Measurements from ENCODE around the gene GMPPA.
A peak's percentile ranks its signal among the peaks of the same experiment; 100 is the strongest.

Gene GMPPA
- 16.2 to 28.4 (median 25.7) reads per million in 4 donors for total RNA-seq

GRCh38 chr2:219498280-219499057, at the start of gene GMPPA:
GMPPA (plus strand) TSS chr2:219498891; CDS start chr2:219499976, 1,085 bp downstream.
- peak; percentile 79 to 97 (median 86) for DNase-seq

GRCh38 chr2:219449609-219450008, 49.1 kb upstream of the GMPPA start:
- no peak for DNase-seq

- DNase-seq, result no peak
Measured at GRCh38 chr2:219451661-219452360, 46.9 kb upstream of the GMPPA start.

GRCh38 chr2:219452361-219453317, 46.1 kb upstream of the GMPPA start:
- no peak for DNase-seq

GRCh38 chr2:219453671-219454590, 44.8 kb upstream of the GMPPA start:
- DNase-seq, result no peak

- DNase-seq, result no peak
Measured at GRCh38 chr2:219455581-219455980, 43.1 kb upstream of the GMPPA start.

- DNase-seq, result no peak
Measured at GRCh38 chr2:219457784-219458369, 40.8 kb upstream of the GMPPA start.

GRCh38 chr2:219458996-219459395, 39.7 kb upstream of the GMPPA start:
- no peak for DNase-seq

- peak in 1 of 5 donors; percentile 23 for DNase-seq
Measured at GRCh38 chr2:219459460-219460311, 39.0 kb upstream of the GMPPA start.

- no peak for DNase-seq
Measured at GRCh38 chr2:219460424-219460926, 38.2 kb upstream of the GMPPA start.

GRCh38 chr2:219461047-219461514, 37.6 kb upstream of the GMPPA start:
- peak in 1 of 5 donors; percentile 14 for DNase-seq

- no peak for DNase-seq
Measured at GRCh38 chr2:219461669-219462068, 37.0 kb upstream of the GMPPA start.

- no peak for DNase-seq
Measured at GRCh38 chr2:219462349-219462748, 36.3 kb upstream of the GMPPA start.

GRCh38 chr2:219464286-219465032, 34.2 kb upstream of the GMPPA start:
- no peak for DNase-seq

- DNase-seq, result no peak
Measured at GRCh38 chr2:219465659-219466561, 32.8 kb upstream of the GMPPA start.

GRCh38 chr2:219466816-219467735, 31.6 kb upstream of the GMPPA start:
- DNase-seq, result no peak

GRCh38 chr2:219467736-219468075, 31.0 kb upstream of the GMPPA start:
- DNase-seq, result no peak

Measured in T-helper 1 cell (primary cell).